GM06990 (cell line): ENCODE data around the gene ARMC5.

Experiments
- DNase-seq: peaks from one replicate; pipeline ENCODE4 v3.0.0-alpha.2; 2011; ENCODE audit not compliant: insufficient read length; ENCODE audit errors: extremely low read depth
- H3K27me3 ChIP-seq: replicated peaks from 2 replicates; pipeline ENCODE4 v1.6.0; 2011; ENCODE audit warnings: low read length; ENCODE audit not compliant: control insufficient read depth, insufficient read depth
- H3K36me3 ChIP-seq: 2 replicates; pipeline ENCODE4 v1.5.1; 2011; ENCODE audit warnings: low read length; ENCODE audit not compliant: control insufficient read depth, insufficient read depth
- H3K4me3 ChIP-seq: replicated peaks from 2 replicates; pipeline ENCODE4 v1.5.1; 2011; ENCODE audit warnings: low read depth, mild to moderate bottlenecking, control low read depth, low read length
- CTCF ChIP-seq: IDR thresholded peaks from 2 replicates; pipeline ENCODE4 v1.5.1; 2011; ENCODE audit warnings: low read length, control low read depth, mild to moderate bottlenecking, inconsistent platforms; ENCODE audit not compliant: insufficient read depth, poor library complexity, severe bottlenecking

The ARMC5 gene

GRCh38 chr16:31505483-31505882 lies 46.2 kb downstream of the ARMC5 start:
- TF ChIP-seq CTCF: no peak

GRCh38 chr16:31507617-31507928 lies 48.3 kb downstream of the ARMC5 start:
- no peak for DNase-seq
- Histone ChIP-seq H3K27me3 (no peaks in the 10 kb centered on the region), H3K4me3 (peak overlapping the region; percentile 95), H3K36me3 (no peaks in the 10 kb centered on the region; the same call in 1 of the 2 replicates)
- TF ChIP-seq CTCF: no peak

More at GRCh38 chr16:31505483-31505882, 46.2 kb downstream of the ARMC5 start:
- H3K27me3 ChIP-seq: no peaks in the 10 kb centered on the region
- peak; percentile 53 for DNase-seq
- peaks cover 1% of the 10 kb centered on the region for H3K36me3 ChIP-seq
- no peak overlapping the region for H3K4me3 ChIP-seq

- no peaks in the 10 kb centered on the region; the same call in 1 of the 2 replicates for H3K36me3 ChIP-seq
- peak; percentile 90 for DNase-seq
- peak within 1 kb of the TSS; percentile 95 for H3K4me3 ChIP-seq
- TF ChIP-seq CTCF: no peak
- H3K27me3 ChIP-seq: no peaks in the 10 kb centered on the region
Measured at GRCh38 chr16:31507929-31508705, 48.8 kb downstream of the ARMC5 start, which contains the start of gene RUSF1. TSS of gene RUSF1 (minus strand) at chr16:31508391. CDS start at chr16:31508373, 18 bp downstream.

GRCh38 chr16:31508706-31509195 lies 49.5 kb downstream of the ARMC5 start:
- H3K36me3 ChIP-seq: no peaks in the 10 kb centered on the region; the same call in 1 of the 2 replicates
- no peak for DNase-seq
- TF ChIP-seq CTCF: no peak

GRCh38 chr16:31513126-31513525 lies 53.8 kb downstream of the ARMC5 start:
- no peaks in the 10 kb centered on the region for H3K27me3 ChIP-seq
- no peak overlapping the region for H3K4me3 ChIP-seq
- H3K36me3 ChIP-seq: no peaks in the 10 kb centered on the region
- DNase-seq: no peak
- TF ChIP-seq CTCF: no peak

More at GRCh38 chr16:31508706-31509195, 49.5 kb downstream of the ARMC5 start:
- Histone ChIP-seq H3K27me3 (no peaks in the 10 kb centered on the region), H3K4me3 (peak overlapping the region; percentile 95)

GRCh38 chr16:31513884-31514283 lies 54.6 kb downstream of the ARMC5 start:
- Histone ChIP-seq H3K4me3 (no peak overlapping the region), H3K36me3 (no peaks in the 10 kb centered on the region)
- no peak for TF ChIP-seq CTCF

More at GRCh38 chr16:31513884-31514283, 54.6 kb downstream of the ARMC5 start:
- DNase-seq: no peak
- H3K27me3 ChIP-seq: no peaks in the 10 kb centered on the region
